ENCODE measurements around the gene SLC22A23.

Gene SLC22A23

GRCh38 chr6:3303795-3304411 lies 152.9 kb downstream of the SLC22A23 start:
- TF ChIP-seq ZFX (IDR thresholded peaks at IDR 0.05) (no peak), CTCF (conservative IDR thresholded peaks at IDR 0.05) (no peak)
- H3K27ac ChIP-seq, result no peak overlapping the region

- no peak overlapping the region for H3K27ac ChIP-seq
- TF ChIP-seq ZFX (IDR thresholded peaks at IDR 0.05), result no peak
- TF ChIP-seq CTCF (conservative IDR thresholded peaks at IDR 0.05), result no peak
Observed at GRCh38 chr6:3301506-3301905, 155.3 kb downstream of the SLC22A23 start.

- no peak overlapping the region for H3K27ac ChIP-seq
- TF ChIP-seq CTCF (conservative IDR thresholded peaks at IDR 0.05) (no peak), ZFX (IDR thresholded peaks at IDR 0.05) (no peak)
Observed at GRCh38 chr6:3299221-3299620, 157.6 kb downstream of the SLC22A23 start.

GRCh38 chr6:3297909-3298308 lies 158.9 kb downstream of the SLC22A23 start:
- TF ChIP-seq ZFX (IDR thresholded peaks at IDR 0.05) (no peak), CTCF (conservative IDR thresholded peaks at IDR 0.05) (no peak)
- H3K27ac ChIP-seq, result no peak overlapping the region

GRCh38 chr6:3297006-3297405 lies 159.8 kb downstream of the SLC22A23 start:
- no peak overlapping the region for H3K27ac ChIP-seq
- TF ChIP-seq CTCF (conservative IDR thresholded peaks at IDR 0.05) (no peak), ZFX (IDR thresholded peaks at IDR 0.05) (no peak)

GRCh38 chr6:3296537-3296936 lies 160.3 kb downstream of the SLC22A23 start:
- H3K27ac ChIP-seq, result no peak overlapping the region
- TF ChIP-seq ZFX (IDR thresholded peaks at IDR 0.05), result no peak
- TF ChIP-seq CTCF (conservative IDR thresholded peaks at IDR 0.05), result no peak

GRCh38 chr6:3296078-3296477 lies 160.8 kb downstream of the SLC22A23 start:
- TF ChIP-seq CTCF (conservative IDR thresholded peaks at IDR 0.05) (no peak), ZFX (IDR thresholded peaks at IDR 0.05) (no peak)
- no peak overlapping the region for H3K27ac ChIP-seq

All from C4-2B (cell line).